ENCODE results near the gene DCLK2. TPM values are rescaled to one million over a fixed set of nuclear protein-coding genes. Genes with fewer than 3 reads are reported as not detected.

Gene DCLK2
- total RNA-seq, 1 donor from 2014 or later: 30.1 TPM

GRCh38 chr4:150139297-150139865 lies 61.1 kb downstream of the DCLK2 start:
- no peak overlapping the region for H3K27ac Mint-ChIP-seq (ENCODE audit: unreplicated experiment)
- no peak for TF ChIP-seq CTCF (conservative IDR thresholded peaks at IDR 0.05)
- no peak overlapping the region for H3K4me3 Mint-ChIP-seq
- H3K4me1 Mint-ChIP-seq: no peaks in the 10 kb centered on the region
- peaks cover 7% of the 10 kb centered on the region for H3K9me3 Mint-ChIP-seq
- H3K27me3 Mint-ChIP-seq (ENCODE audit: low read depth): no peaks in the 10 kb centered on the region
- DNase-seq (ENCODE audit: low read depth, low spot score): no peak
- H3K36me3 Mint-ChIP-seq (ENCODE audit: low read depth): peaks cover 15% of the 10 kb centered on the region

- no peaks in the 10 kb centered on the region for H3K4me1 Mint-ChIP-seq
- H3K27ac Mint-ChIP-seq (ENCODE audit: unreplicated experiment): no peak overlapping the region
- H3K27me3 Mint-ChIP-seq (ENCODE audit: low read depth): no peaks in the 10 kb centered on the region
- peaks cover 19% of the 10 kb centered on the region for H3K36me3 Mint-ChIP-seq (ENCODE audit: low read depth)
- no peak for DNase-seq (ENCODE audit: low read depth, low spot score)
- peaks cover 7% of the 10 kb centered on the region for H3K9me3 Mint-ChIP-seq
- TF ChIP-seq CTCF (conservative IDR thresholded peaks at IDR 0.05): no peak
- H3K4me3 Mint-ChIP-seq: no peak overlapping the region
Observed at GRCh38 chr4:150140774-150141400, 62.6 kb downstream of the DCLK2 start.

- H3K4me3 Mint-ChIP-seq: no peak overlapping the region
Observed at GRCh38 chr4:150141756-150142155, 63.5 kb downstream of the DCLK2 start.

GRCh38 chr4:150142831-150143230 lies 64.6 kb downstream of the DCLK2 start:
- Mint-ChIP-seq H3K4me1 (no peaks in the 10 kb centered on the region), H3K9me3 (peaks cover 7% of the 10 kb centered on the region), H3K4me3 (no peak overlapping the region), H3K27me3 (ENCODE audit: low read depth) (no peaks in the 10 kb centered on the region), H3K36me3 (ENCODE audit: low read depth) (peaks cover 17% of the 10 kb centered on the region), H3K27ac (ENCODE audit: unreplicated experiment) (no peak overlapping the region)
- TF ChIP-seq CTCF (conservative IDR thresholded peaks at IDR 0.05): no peak
- no peak for DNase-seq (ENCODE audit: low read depth, low spot score)

More at GRCh38 chr4:150141756-150142155, 63.5 kb downstream of the DCLK2 start:
- H3K36me3 Mint-ChIP-seq (ENCODE audit: low read depth): peaks cover 17% of the 10 kb centered on the region
- no peak for TF ChIP-seq CTCF (conservative IDR thresholded peaks at IDR 0.05)
- no peaks in the 10 kb centered on the region for H3K4me1 Mint-ChIP-seq
- peaks cover 7% of the 10 kb centered on the region for H3K9me3 Mint-ChIP-seq
- H3K27me3 Mint-ChIP-seq (ENCODE audit: low read depth): no peaks in the 10 kb centered on the region
- DNase-seq (ENCODE audit: low read depth, low spot score): no peak
- no peak overlapping the region for H3K27ac Mint-ChIP-seq (ENCODE audit: unreplicated experiment)

GRCh38 chr4:150145090-150145945 lies 67.1 kb downstream of the DCLK2 start:
- Mint-ChIP-seq H3K4me1 (peaks cover 15% of the 10 kb centered on the region), H3K9me3 (peaks cover 7% of the 10 kb centered on the region), H3K27me3 (ENCODE audit: low read depth) (no peaks in the 10 kb centered on the region), H3K36me3 (ENCODE audit: low read depth) (peaks cover 17% of the 10 kb centered on the region), H3K27ac (ENCODE audit: unreplicated experiment) (no peak overlapping the region), H3K4me3 (no peak overlapping the region)
- no peak for DNase-seq (ENCODE audit: low read depth, low spot score)
- TF ChIP-seq CTCF (conservative IDR thresholded peaks at IDR 0.05): peak; percentile 43
